SKM-1 treated with dmso at 0.1 percent for 144 hours (cell line): Measurements from ENCODE around the gene C16orf54.
"Not testable (repeated sequence)": the region's sequence is repeated elsewhere in the genome, so short reads cannot be mapped to it uniquely, and the experiment has no call there.

Source experiments
- DNase-seq: peaks from one replicate; lab custom pipeline; 2025; ENCODE audit not compliant: unreplicated experiment; lab: John Stamatoyannopoulos, UW

C16orf54 gene

GRCh38 chr16:29769507-29769906, 23.7 kb upstream of the C16orf54 start:
- no peak for DNase-seq

DNA sequence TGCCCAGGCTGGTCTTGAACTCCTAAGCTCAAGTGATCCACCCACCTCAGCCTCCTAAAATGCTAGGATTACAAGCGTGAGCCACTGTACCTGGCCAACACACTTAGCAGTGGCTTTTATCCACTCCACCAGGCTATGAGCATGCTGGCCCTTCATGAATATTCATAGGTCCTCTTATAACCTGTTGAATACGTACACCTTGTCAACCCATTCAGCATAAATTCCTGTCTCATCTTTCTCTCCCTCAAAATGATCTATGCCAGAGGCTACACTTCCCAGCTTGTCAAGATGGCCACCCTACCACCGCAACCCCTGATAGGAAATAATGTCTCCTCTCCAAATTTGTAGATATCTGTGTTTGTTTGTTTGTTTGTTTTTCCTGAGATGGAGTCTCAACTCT, 21.3 kb upstream of the C16orf54 start:
- no peak for DNase-seq

DNA sequence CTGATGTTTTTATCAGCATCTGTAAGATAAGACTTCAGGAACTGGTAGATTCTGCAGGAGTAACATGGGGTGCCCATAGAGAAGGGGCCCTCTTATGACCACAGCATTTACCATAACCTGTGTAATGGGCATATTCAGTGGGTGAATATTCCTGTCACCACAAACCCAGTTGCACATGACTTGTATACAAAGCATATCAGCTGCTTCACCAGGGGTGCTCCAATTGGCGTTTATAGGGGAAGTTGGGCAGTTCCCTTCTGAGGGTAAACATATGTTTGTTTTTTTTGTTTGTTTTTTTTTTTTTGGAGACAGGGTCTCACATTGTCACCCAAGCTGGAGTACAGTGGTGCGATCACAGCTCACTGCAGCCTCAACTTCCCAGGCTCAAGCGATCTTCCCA, 20.8 kb upstream of the C16orf54 start:
- no peak for DNase-seq

DNA sequence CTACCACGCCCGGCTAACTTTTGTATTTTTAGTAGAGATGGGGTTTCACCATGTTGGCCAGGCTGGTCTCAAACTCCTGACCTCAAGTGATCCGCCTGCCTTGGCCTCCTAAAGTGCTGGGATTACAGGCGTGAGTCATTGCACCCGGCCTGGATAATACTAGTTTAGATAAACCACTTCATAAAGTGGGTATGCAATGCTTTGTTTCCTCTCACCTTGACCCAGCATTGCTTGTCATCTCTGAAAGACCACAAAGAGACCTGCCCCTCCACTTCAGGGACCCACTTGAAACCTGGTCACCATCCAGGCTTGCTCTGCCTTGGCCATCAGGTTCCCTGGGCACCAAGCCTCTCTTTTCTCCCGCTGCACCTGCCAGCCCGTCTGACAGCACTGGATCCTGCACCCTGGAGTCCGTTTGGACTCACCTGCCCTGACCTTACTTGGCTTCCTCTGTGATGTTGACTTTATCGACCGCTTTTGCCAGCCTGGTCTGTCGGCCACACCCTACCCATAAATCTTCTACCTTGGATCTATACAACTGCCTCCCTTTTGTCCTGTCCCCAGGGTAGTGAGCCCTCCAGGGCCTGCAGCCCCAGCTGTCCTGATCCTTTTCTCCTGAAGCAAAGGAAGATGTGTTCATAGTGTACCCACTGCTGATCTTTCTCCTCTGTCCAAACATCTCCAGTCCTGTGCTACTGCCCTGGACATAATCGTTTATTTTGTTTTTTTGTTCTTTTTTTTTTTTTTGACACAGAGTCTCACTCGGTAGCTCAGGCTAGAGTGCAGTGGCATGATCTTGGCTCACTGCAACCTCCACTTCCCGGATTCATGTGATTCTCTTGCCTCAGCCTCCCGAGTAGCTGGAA, 19.6 kb upstream of the C16orf54 start:
- DNase-seq = no peak

DNA sequence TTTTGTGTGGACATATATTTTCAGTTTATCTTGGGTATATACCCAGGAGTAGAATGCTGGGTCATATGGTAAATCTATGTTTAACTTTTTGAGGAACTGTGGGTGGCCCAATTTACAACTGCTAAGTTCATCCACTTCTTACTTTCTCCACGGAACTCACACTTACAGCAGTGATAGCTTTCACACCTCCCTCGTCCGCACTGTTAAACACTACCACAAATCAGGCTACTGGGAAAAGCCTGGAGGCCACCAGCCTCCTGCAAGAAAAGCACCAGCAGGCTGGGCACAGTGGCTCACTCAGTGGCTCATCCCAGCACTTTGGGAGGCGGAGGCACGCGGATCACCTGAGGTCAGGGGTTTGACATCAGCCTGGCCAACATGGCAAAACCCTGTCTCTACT, 17.5 kb upstream of the C16orf54 start:
- DNase-seq = no peak

GRCh38 chr16:29761882-29762281, 16.1 kb upstream of the C16orf54 start:
- no peak for DNase-seq

DNA sequence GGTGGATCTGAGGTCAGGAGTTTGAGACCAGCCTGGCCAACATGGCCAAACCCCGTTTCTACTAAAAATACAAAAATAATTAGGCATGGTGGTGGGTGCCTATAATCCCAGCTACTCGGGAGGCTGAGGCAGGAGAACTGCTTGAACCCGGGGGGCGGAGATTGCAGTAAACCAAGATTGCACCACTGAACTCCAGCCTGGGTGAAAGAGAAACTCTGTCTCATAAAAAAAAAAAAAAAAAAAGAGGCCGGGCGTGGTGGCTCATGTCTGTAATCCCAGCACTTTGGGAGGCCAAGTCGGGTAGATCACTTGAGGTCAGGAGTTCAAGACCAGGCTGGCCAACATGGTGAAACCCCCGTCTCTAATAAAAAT, 15.5 kb upstream of the C16orf54 start:
- DNase-seq = not testable (repeated sequence)

DNA sequence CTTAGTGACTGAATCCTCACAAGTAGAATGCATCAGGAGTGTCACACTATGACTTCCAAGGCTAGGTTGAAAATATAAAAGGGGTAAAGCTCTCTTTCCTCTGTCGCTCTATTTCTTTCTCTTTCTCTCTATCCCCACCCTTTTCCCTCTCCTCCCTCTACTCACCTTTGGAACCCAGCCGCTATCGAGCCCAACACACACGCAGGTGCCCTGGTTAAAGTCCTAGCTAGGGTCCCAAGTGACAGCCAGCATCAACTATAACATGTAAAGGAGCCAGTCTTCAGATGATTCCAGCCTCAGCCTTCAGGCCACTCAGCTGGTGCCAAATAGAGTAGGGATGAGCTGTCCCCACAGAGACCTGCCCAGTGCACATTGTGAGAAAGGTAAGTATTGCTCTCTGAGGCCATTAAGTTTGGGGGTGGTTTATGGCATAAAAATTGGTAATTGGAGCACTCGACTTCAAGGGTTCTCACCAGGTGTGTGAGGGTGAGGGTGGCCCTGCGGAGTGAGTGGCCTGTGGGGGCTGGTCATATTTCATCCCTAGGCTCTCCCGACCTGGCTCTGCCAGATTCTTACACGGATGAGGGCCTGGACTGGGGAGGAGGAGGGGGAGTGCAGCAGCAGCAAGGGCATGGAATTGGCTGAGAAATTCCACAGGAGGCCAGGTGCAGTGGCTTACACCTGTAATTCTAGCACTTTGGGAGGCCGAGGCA, 14.9 kb upstream of the C16orf54 start:
- DNase-seq = no peak

- no peak for DNase-seq
These were observed 12.2 kb upstream of the C16orf54 start for GRCh38 chr16:29757950-29758466.

DNA sequence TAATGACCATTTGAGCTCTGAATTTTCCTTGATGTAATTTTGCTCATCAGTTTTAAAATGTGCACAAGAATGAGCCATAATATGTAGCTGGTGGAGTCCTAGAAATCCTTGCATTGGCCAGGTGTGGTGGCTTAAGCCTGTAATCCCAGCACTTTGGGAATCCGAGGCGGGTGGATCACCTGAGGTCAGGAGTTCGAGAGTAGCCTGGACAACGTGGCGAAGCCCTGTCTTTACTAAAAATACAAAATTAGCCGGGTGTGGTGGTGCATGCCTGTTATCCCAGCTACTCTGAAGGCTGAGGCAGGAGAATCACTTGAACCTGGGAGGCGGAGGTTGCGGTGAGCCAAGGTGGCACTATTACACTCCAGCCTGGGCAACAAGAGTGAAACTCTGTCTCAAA, 11.3 kb upstream of the C16orf54 start:
- not testable (repeated sequence) for DNase-seq

- no peak for DNase-seq
These were observed 10.9 kb upstream of the C16orf54 start for GRCh38 chr16:29756654-29757053.

DNA sequence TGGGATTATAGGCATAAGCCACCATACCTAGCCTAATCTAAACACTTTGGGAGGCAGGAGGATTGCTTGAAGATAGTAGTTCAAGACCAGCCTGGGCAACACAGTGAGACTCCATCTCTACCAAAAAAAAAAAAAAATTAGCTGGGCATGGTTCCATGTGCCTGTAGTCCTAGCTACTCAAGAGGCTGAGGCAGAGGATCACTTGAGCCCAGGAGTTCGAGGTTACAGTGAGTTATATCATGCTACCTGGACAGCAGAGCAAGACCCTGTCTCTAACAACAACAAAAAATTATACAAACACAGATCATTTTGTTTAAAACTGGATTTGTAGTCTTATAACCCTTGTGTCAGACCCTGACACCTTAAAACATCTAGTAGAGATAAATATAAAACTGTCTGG, 7.7 kb upstream of the C16orf54 start:
- DNase-seq = no peak

DNA sequence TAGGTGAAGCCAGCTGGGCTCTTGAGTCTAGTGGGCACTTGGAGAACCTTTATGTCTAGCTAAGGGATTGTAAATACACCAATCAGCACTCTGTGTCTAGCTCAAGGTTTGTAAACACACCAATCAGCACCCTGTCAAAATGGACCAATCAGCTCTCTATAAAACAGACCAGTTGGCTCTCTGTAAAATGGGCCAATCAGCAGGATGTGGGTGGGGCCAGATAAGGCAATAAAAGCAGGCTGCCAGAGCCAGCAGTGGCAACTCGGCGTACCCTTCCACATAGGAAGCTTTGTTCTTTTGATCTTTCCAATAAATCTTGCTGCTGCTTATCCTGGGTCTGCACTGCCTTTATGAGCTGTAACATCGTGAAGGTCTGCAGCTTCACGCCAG, 3.0 kb upstream of the C16orf54 start:
- not testable (repeated sequence) for DNase-seq

GRCh38 chr16:29747947-29748759, 2.4 kb upstream of the C16orf54 start:
- no peak for DNase-seq

DNA sequence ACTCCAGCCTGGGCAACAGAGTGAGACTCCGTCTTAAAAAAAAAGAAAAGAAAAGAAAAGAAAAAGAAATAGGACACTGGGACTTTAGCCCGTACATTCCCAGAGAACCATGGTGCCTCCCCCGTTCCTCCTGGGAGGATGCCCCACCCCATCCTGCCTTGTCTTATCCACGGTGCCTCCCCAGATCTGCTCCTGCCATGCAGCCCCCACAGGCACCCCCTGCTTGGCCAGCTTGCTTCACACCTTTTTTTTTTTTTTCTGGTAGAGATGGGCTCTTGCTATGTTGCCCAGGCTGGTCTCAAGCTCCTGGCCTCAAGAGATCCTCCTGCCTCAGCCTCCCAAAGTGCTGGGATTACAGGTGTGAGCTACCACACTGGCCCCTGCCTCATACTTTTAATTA, 728 bp upstream of the C16orf54 start:
- not testable (repeated sequence) for DNase-seq

DNA sequence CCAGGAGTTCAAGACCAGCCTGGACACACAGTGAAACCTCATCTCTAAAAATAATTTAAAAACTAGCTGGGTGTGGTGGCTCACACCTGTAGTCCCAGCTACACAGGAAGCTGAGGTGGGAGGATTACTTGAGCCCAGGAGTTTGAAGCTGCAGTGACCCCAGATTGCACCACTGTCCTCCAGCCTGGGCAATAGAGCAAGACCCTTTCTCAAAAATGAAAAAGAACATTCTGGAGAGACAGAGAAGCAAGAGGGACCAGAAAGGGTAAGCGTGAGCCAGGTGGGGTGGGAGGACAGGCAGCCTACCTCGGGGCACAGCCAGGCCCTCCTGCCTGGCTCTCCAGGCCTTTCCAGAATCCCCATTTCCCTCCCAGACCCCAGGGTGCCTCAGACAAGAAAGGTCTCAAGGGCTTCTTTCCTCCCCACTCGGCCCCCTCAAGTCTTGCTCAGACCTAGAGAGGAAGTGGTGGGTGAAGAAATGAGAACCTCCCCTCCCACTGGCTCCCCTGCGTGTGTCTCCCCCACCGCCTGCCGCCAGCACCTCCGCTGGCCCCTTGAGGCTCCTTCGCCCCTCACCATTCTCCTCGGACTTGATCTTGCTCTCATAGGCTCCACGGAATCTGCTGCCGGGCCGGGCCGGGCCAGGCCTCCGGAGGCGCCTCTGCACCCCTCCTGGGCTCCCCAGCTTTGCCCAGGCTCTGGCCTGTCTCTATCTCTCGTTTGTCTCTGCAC, 503 bp downstream of the C16orf54 start:
- DNase-seq = peak; percentile 88

DNA sequence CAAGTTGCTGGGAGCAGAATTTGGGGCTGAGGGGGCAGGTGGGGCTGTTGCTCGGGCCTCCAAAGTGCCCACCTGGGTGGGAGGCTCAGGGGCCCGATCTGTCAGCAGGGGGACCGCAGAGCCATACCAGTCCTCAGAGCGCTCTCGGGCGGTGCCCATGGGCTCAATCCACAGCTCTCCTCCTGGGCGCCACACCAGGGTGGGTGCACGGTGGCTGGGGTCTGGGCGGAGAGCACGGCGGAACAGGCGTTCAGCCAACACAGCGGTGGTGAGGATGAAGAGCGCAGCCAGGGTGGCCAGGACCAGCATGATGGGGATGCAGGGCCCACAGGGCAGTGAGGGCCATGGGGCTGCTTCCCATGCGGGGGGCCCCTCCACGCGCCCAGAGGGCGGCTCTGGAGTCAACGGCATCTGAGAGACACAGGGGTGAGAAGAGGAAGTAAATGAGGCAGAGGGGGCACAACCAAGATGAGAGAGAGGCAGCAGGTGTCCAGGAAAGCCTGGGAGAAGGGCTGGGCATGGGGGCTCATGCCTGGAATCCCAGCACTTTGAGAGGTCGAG, 1.2 kb downstream of the C16orf54 start:
- no peak for DNase-seq

DNA sequence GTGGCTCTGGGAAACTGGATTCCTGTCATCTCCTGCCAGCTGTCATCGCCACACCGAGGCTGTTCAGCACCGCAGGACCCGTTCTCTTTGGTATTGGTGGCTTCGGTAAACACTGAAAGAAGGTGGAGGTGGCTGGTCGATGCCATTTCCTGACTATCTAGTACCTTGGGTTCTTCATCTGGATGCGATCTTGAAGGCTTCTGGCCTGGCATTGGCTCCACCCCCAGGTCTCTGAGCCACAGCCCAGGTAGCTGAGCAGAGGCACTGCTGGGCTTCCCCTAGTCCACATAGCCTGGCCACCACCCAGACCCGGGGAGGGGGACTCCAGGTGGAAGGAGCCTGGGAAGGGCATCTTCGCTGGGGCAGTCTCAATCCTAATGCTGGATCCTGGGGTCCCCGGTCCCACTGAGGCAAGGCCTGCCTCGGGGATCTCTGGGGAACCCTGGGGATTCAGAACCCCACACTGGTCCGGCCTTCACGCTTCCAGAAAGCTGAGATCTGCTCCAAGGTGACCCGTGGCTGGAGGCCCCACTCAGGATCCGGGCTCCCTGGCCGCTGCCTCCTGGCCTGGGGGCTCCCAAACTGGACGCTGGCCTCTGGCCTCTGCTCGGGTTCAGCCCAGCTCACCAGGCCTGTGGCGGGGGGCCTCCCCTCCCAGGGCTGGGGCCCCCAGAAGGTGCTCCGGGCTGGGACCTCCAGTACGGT, 1.8 kb downstream of the C16orf54 start:
- no peak for DNase-seq

DNA sequence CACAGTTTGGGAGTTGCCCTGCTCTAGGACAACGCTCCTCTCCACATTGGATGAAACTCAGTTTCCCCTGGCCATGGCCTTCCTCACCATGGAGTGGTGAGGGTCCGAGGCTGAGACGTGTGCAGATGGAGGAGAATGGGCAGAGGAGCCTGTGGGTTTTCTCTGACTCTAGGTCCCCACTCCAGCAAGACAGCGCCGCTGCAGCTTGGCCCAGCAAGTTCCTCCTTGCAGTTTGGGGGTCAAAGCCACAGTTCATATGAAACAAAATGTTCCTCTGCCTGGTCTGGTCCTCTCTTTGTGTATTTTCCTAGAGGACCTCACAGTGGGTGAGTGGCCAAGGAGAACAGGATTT, 2.3 kb downstream of the C16orf54 start:
- DNase-seq = no peak
